Bronchial smooth muscle cell (primary cell): ENCODE measurements around the gene CDH4. TPM values are rescaled to one million over a fixed set of nuclear protein-coding genes. Genes with fewer than 3 reads are reported as not detected.

Experiments used
- total RNA-seq: library from RNA; depleted of rRNA; stranded (reverse); fragments of >200 nt; gene quantifications from 2 replicates; pipeline ENCODE4 v1.2.1, GENCODE V29; 2014

Gene CDH4
- total RNA-seq = 0.32 TPM in 1 of 2 replicates, not detected in the other

GRCh38 chr20:61251529-61252393, at the start of gene CDH4:
Gene CDH4 (plus strand): TSS chr20:61252261.

